DMS53 (cell line): ENCODE results near the gene PCNA.
"Not testable (repeated sequence)": the region's sequence is repeated elsewhere in the genome, so short reads cannot be mapped to it uniquely, and the experiment has no call there.

Source experiments
- DNase-seq: peaks from one replicate; lab custom pipeline; 2025; lab: John Stamatoyannopoulos, UW

Gene PCNA

DNA sequence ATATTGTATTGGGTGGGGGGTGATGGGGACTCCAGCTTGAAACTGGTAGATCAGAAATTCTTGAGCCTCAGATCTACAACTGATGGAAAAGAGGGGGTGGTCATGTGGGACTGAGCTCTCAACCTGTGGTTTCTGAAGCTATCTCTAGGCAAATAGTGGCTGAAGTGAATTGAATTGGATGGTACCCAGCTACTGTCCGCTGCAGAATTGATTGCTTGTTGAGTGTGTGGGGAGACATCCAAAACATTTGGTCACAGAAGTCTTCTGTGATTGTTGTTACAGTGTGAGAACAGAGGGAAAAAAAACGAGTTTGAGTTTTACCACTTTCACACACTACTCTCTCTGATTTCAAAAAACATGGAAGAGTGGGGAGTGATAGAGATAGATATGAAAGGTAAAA is 21.9 kb upstream of the PCNA start:
- DNase-seq, result no peak

DNA sequence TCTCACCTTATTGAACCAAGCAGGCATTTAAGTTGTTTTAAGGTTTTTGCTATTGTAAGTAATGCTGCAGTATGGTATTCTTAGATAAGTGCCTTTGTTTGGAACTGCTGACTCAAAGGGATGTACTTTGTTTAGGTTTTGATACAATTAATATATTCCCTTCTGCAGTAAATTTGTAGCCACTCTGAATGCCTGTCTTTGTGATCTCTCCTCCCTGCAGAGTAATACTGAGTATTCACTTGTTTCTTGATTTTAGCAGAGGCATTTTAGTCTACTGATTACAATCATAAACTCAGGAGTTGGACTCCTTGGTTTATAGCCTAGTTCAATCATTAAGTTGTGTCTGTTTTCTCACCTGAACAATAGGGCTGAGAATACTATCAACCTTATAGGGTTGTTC is 20.4 kb upstream of the PCNA start:
- DNase-seq, result no peak

DNA sequence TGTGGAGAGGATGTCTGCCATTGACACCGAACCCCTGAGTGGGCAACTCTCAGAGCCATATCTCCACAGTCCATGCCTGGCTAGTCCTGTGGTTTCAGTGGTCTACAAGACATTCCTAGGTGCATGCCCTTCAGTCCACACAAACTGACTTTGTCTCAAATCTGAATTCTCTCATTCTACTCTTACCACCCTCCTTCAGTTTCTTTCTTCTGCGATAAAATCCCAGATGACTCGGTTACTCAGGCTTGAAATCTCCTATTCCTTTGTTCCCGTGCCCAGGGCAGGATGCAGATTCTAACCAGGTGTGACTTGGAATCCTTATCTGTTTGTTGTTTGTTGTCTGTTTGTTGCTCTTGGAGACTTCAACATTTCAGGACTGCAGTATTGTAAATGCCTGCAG is 16.3 kb upstream of the PCNA start:
- no peak for DNase-seq

DNA sequence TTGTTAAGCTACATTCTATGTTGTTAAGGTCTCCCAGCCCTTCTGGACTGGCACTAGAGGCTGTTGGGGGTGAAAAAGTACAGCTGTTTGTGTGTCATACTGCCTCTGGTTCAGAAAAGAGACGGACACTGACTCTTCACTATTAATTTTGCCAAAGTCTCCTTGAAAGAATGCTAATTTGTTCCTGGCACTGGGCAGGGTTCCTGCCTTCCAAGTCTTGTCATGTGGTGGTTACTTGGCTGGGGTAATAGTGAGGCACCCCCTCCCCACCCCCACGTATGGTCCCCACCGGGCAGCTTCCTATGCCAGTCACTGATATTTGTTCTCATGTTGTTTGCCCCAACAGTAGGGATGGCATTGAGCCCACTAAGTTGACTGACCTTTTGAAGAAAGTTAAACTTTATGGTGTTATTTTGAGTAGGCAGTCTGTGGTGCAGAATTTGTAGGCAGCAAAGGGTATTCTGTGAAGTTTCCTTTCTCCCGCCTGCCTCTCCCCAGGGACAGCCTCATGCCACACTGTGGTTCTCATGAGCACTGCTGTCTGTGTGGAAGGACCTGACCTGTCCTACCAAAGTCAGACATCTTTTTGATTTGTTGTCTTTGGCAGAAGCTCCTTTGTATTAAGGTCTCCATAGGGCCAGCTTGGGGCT is 15.7 kb upstream of the PCNA start:
- no peak for DNase-seq

DNA sequence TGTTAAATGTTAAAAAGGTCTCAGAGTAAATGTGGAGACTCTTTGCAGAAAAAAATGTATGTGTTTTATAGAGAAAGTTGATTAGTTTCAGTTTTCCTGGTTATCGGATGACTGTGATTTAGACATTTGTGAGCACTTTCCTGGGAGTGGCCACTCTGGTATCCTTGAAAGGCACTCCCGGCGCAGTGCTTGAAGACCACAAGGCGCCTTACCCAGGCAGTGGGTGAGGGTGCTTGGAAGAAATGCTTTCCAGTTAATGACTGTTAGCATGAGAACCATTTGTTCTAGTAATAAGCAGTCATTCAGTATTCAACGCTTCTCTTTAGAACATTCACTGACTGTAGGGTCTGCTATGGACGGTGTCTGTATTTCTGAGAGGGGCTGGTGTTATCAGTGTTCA is 14.2 kb upstream of the PCNA start:
- DNase-seq, result no peak

DNA sequence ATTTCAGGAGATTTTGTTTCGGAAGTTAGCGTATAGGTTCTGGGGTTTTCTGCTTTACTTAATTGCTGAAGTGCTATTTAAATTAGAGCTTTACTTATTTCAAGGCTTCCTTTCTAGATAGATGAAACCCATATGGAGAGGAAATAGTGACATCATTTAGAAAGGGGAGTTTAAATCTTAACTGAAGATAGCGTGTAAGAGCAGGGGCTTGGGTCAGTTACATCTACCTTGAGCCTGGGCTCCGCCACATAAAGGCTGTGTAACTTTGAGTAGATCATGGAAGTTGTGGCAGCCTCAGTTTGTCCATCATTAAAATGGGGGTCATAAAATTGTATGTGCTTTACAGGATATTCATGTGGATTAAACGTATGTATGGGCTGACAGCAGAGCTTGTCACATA is 11.7 kb upstream of the PCNA start:
- no peak for DNase-seq

DNA sequence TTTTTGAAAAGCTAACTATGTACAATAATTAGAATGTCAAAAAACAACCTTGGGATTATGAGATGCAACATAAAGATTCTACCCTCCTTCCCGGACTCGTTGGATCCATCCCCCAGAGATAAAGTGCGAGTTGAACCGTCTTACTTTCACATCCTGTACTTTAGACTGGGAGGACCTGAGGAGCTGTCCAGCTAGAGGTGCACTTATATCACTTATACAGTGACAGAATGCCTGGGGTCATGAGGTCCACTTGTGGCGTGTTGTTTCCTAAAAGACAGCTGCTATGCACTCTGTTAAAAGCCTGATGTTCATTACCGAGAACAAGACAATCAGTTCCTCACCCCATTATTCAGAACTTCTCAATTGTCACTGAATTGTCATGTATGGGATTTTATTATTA is 9.1 kb upstream of the PCNA start:
- no peak for DNase-seq

DNA sequence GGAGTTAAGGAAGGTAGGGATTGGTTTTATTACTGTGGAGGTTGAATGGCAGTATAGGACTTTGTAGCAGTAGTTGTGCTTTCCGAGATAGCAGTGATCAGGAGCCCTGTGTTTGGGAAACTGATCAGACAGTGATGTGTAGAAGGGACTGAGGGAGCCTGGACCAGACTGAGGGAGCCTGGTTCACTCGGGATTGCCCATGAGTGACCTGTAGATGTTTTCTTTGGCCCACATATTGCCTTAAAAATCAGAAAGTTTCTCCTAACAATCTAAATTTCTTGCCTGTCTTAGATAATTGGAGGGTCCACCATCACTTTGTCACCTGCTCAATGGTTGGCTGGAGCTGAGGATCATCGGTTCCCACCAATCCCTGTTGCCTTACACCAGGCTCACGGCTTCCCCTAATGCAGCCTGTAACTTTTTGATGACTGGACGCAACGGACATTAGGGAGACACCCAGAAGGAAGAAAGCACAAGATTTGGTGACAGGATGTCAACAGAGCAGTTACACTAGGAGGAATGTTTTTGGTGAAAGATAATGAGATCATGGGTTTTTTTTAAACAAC is 8.2 kb upstream of the PCNA start:
- DNase-seq, result no peak

DNA sequence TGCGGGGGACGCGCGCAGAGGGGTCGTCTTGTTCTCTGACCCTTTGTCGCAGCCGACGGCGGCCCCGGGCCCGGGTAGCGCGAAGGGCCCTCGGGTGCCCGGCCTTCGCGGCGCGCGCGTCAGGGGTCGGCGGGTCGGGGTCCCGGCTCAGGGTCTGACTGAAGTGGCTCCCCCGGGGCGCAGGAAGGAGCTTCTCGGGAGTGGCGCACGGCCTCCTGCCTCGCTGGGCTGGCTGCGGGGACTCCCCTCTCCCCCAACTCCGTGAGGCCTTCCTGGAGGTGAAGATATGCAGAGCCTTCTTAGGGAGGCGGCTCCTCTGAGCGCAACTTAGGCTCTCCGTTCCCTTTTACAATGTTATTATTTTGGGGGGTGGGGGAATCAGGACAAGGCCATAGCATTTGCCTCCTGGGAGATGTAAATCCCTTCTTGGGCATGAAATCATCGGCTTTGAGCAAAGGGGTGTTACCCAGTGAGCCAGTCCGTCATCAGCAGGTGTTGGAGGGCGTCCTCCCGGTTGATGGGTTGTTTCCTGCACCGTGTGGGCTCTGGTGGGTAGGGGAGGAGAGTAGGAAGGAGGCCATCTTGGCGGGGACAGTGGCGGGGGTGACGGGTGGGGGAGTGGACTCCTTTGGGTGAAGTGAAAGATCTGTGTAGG is 7.6 kb upstream of the PCNA start:
- peak; percentile 84 for DNase-seq

DNA sequence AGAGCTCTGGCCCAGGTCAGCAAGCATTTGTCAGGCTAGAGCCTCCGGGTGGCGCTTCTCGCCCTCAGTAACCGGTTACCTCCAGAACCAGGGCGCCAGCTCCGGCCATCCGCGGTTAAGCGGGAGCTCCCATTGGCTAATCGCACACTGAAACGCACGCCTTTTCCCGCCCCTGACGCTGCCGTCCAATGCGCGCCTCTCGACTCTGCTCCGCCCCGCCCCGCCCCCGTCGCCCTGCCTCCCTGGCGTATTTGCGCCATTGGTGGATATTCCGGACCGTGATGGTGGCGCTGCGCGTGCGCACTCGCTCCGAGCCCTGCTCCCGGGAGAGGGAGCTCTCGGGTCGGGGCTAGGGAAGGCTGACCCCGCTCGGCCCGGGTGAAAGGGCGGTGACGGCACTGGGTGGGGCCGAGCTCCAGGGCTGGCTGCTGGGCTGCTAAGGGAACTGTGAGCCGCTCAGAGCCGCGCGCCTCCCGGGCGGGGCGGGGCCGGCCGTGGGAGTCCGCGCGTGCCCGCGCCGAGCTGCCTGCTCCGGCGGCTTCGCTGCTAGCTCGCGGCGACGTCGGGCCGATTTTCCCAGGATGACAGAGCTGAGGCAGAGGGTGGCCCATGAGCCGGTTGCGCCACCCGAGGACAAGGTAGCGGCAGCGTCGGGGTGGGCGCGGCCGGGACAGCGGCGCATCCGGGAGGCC is 6.9 kb upstream of the PCNA start, which contains the start of gene CDS2:
Gene CDS2 (plus strand): TSS at position 497 of the 692 bp plus-strand sequence. CDS start 85 bp downstream, at position 582.
- DNase-seq, result peak; percentile 100

DNA sequence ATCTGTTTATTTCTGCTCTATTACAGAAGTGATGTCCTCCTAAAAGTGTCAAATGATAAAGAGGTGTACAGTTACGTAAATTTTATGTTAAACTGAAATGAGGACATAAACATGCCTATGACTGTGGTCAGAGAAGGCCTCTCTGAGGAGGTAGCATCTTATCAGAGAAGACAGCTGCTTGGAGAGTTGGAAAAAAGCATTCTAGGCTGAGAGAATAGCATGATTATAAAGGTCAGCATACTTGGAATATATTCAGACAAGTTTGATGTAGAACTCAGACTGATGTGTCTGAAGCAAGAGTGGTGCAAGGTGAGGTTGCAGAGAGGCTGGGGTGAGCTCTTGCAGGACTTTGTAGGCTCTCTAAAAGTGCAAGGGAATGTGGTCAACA is 3.1 kb upstream of the PCNA start:
- DNase-seq, result no peak

DNA sequence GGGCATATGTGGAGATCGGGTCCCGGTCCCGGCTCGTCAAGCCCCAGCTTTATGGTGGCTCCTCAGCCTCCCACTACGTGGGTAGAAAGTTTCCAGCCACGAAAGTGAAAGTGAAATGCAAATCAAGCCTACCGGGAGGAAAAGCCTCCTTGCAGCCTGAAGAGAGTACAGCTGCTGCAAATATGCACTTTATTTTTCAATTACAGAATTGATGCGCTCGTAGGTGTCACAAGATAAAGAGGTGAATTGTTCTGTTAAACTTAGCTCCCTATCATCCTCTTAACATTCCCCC is 373 bp upstream of the PCNA start:
- no peak for DNase-seq

DNA sequence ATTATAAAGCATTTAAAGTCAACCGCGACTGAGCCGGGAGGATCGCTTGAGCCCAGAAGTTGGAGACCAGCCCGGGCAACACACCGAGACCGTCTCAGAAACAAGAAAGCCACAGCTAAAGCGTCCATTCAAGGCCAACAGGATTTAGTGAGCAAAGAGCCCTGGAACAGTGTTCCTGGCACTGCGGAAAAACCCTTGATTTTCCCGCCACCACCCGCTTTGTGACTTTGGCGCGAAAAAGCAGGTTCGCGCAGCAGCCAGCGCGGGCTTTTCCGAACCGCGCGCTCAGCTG is 669 bp downstream of the PCNA start:
- no peak for DNase-seq

DNA sequence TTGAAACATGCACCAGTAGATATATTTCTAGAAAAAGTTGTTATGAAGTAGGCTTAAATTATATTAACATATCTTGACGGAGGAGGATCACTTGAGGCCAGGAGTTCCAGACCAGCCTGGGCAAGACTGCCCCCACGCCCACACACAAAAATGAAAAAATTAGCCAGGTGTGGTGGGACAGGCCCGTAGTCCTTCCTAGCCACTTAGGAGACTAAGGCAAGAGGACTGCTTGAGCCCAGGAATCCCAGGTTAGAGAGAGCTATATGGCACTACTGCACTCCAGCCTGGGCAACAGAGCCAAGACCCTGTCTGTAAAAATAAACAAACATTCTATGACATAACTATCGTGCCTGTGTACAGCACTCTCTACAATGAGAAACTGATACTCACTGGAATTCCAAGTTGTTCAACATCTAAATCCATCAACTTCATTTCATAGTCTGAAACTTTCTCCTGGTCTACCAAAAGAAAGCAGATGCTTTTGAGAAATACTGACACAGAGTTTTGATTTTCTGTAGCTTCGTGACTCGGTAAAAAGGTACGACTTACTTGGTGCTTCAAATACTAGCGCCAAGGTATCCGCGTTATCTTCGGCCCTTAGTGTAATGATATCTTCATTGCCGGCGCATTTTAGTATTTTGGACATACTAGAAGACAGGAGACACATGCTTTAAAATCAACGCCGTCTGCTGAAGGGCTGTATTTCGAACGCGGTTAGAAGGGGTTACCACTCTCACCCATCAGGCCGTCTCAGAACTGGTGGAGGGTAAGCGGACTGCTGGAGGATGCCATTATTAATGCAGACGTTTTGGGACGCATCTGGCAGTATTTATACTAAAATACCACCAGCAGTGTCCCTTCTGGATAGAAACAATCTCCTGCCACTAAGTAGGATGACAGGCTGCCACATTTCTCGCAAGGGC is 1.3 kb downstream of the PCNA start:
- peak; percentile 46 for DNase-seq

DNA sequence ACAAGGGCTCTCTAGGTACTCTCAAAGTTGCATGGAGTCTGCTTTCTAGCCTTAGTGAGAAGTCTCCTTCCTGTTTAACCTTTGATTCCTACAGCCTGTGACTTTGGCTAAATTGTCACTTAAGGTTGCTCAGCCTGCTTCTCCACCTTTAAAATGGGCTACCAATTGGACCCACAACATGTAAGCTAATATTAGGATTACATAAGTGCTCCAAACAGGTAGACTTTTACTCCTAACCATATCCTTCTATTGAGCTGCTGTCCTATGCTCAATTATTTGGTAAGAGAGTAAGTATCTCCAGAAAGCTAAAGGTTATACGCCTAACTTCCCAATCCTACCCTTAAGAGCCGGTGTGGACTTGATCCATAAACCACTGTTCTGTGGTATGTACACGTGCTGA is 2.9 kb downstream of the PCNA start:
- DNase-seq, result no peak

DNA sequence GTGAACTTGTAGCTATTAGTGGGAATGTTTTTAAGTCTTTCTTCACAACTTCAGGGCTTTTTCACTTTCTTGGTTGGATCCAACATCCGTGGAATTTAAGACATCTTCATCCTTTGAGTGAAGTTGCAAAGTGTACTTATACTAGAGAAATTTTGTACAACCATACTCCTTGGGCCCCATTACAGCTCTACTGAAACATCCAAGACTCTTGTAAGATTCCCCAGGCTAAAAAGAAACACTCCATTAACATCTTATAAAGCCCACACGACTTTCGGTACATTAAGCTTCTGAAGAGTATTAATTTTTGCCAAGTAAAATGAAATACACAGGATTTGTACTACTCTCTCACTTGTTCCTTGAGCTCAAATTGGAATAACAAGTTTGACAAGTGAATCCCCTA is 5.4 kb downstream of the PCNA start:
- peak; percentile 26 for DNase-seq

DNA sequence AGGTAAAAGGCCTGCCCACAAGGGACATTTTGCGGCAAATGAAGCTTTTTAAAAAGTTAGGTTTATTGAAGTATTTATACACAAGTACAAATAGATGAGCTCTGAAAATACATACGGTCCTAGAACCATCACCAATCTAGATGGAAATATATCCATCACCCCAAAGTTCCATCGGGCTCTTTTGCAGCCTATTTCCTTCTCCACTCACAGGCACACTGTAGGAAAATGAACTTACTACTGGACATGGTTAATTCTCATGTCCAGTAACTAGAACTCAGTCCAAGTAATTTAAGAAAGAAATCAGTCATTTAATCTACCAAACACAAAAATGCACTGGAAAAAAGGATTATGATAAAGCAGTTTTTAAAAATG is 6.2 kb downstream of the PCNA start:
- DNase-seq, result peak; percentile 64

DNA sequence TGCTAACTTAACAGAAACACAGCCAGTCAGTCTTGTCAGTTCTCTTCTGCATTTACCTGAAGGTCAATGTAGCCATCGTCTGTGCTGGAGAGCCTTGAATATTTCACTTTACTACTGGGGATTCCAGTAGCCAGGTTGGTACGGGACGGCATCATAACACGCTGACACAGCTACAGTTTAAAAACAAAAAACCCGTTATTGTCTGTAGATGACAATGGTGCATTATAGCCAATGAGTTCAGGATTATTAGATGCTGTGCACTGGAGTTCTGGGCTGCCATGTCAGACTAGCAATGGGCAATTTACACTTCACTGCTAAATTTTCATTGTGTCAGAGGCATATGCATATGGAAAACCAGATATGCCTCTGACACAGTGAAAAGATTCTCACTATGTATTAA is 10.5 kb downstream of the PCNA start:
- no peak for DNase-seq

DNA sequence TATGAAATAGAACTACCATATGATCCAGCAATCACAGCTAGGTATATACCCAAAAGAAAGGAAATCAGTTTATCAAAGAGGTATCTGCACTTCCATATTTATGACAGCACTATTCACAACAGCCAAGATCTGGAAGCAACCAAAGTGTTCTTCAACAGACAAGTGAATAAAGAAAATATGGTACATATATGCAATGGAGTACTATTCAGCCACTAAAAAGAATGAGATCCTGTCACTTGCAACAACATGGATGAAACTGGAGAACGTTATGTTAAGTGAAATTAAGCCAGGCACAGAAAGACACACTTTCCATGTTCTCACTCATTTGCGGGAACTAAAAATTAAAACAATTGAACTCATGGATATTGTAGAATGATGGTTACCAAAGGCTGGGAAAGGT is 15.3 kb downstream of the PCNA start:
- no peak for DNase-seq

DNA sequence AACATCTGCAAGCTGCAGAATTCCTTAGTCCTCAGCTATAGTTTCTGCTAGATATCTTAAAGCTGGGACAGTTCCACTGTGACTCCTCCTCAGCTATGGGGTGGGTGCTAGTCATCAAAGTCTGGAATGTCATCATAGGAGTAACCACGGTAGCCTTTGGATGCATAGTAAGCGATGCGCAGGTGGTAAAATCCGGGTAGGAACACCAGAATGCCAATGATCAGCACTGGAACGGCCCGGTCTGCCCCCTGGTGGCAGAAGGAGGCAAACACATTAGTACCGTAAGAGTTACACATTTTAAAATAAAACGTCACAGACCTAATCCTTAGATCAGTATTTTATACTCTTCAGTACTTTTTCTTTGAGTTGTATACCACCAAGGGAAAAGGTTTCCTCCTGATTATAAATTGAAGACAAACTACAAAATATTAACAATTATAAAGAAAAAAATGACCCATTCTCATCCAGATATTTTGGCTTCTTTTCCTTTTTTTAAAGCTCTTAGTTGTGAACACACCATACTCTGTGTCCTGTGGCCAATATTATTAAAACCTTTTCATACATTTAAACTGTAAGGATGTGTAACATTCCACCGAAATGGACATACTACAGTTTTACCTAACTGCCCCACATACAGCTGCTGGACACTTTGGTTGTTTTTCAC is 18.9 kb downstream of the PCNA start:
- DNase-seq, result peak; percentile 81

DNA sequence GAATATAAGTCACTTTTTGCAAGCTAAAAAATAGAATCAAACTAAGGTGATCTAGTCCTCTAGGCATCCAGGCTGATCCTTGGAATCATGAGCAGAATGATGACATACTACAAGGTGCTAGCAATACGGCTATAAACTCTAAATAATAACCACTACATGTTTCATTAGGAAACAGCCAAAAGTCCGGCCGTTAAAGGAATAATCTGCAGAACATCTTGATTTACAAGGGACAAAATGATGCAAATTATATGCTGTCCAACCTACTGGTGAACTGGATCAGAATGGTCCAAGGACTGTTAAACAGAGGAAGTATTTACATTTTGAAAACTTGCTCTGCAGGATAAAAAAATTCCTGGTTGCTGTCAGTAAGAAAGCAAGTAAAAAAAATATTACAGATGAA is 19.8 kb downstream of the PCNA start:
- DNase-seq, result not testable (repeated sequence)

DNA sequence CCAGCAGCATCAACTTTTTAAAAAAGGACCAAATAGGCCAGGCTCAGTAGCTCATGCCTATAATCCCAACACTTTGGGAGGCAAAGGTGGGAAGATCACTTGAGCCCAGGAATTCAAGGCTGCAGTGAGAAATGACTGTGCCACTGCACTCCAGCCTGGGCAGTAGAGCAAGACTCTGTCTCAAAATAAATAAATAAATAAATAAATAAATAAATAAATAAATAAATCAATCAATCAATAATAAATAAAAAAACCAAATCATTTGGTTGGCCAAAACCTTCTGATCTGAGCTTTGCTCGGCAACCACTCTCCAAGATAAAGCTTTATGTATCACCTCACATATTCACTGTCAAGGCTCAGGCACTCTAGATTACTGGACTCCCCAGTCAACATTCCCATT is 20.7 kb downstream of the PCNA start:
- DNase-seq, result not testable (repeated sequence)
